HepG2 (cell line): ENCODE data around the gene MRE11. TPM values are rescaled to one million over a fixed set of nuclear protein-coding genes. Genes with fewer than 3 reads are reported as not detected.

Experiments
- ATAC-seq: fragments of 200-7000 bp; cut with Tn5 transposase; 3 replicates; pipeline ENCODE4 v1.9.1; 2020; ENCODE audit warnings: mild to moderate bottlenecking, moderate library complexity
- BruUV-seq: library from RNA; stranded (reverse); fragments of 400-500 nt; replicated peaks from 2 replicates; lab custom pipeline; 2021; lab: Mats Ljungman, UMichigan
- CTCF ChIA-PET: fragments of 300-600 bp; formaldehyde crosslinking; extraction: SDS; loops from one replicate; lab custom pipeline; 2021; ENCODE audit warnings: low total read pairs, inconsistent platforms, low intra/inter-chr PET ratio; lab: Yijun Ruan, JAX
- POLR2A ChIA-PET: fragments of 350-600 bp; sonication (Branson Sonifier 250); formaldehyde crosslinking; loops from one replicate; lab custom pipeline; 2020; ENCODE audit warnings: antibody characterized with exemption, inconsistent platforms; lab: Yijun Ruan, JAX
- DNase-seq: peaks from one replicate; pipeline ENCODE4 v3.0.0-alpha.2; 2015; ENCODE audit warnings: low spot score
- FAIRE-seq: peaks from 3 replicates; lab custom pipeline; 2011; peaks lifted over from hg19 to GRCh38; lab: Jason Lieb, UNC
- H2AFZ ChIP-seq: one replicate; pipeline ENCODE4 v1.6.1; 2011; ENCODE audit warnings: low read length, inconsistent platforms
- H3K27ac ChIP-seq: fragments of 300-600 bp; 3 replicates; pipeline ENCODE4 v1.8.0; 2011; ENCODE audit warnings: mixed run types, mild to moderate bottlenecking, mixed read lengths, low read length, inconsistent platforms; ENCODE audit not compliant: insufficient read depth; ENCODE audit errors: extremely low read length
- H3K27me3 ChIP-seq, 2 experiments: fragments of 200-600 bp in 1 of 2; 2 replicates in 1 of 2; 3 replicates in 1 of 2; pipeline versions ENCODE4 v1.6.0 to v1.8.0; 2011; ENCODE audit warnings: low read length in 2 of 2, mild to moderate bottlenecking in 2 of 2, moderate library complexity in 2 of 2, inconsistent platforms in 1 of 2; ENCODE audit not compliant: insufficient read depth in 2 of 2, control insufficient read depth in 1 of 2
- H3K36me3 ChIP-seq, 2 experiments: fragments of 200-600 bp in 1 of 2; replicated peaks in 1 of 2; 2 replicates in 1 of 2; 3 replicates in 1 of 2; pipeline versions ENCODE4 v1.5.1 to v1.8.0; 2011; ENCODE audit warnings: low read length in 2 of 2, inconsistent platforms in 1 of 2; ENCODE audit not compliant: insufficient read depth in 2 of 2, control insufficient read depth in 1 of 2
- H3K4me1 ChIP-seq: 2 replicates; pipeline ENCODE4 v1.5.1; 2012; ENCODE audit warnings: low read length, inconsistent platforms; ENCODE audit not compliant: insufficient read depth
- H3K4me2 ChIP-seq: 2 replicates; pipeline ENCODE4 v1.6.0; 2011; ENCODE audit warnings: low read depth, low read length, inconsistent platforms
- H3K4me3 ChIP-seq, 3 experiments: fragments of 200-600 bp in 1 of 3; sonication (generic), shearing (Covaris generic) in 1 of 3; replicated peaks in 1 of 3; 2 replicates each; pipeline ENCODE4 v1.5.1; 2011 to 2016; ENCODE audit warnings: low read length in 3 of 3, inconsistent platforms in 2 of 3, low read depth in 2 of 3, mild to moderate bottlenecking in 2 of 3, control low read depth in 1 of 3, mixed read lengths in 1 of 3; ENCODE audit not compliant: insufficient read depth in 1 of 3
- H3K79me2 ChIP-seq: one replicate; pipeline ENCODE4 v1.6.1; 2011; ENCODE audit warnings: low read length, inconsistent platforms; ENCODE audit not compliant: insufficient read depth
- H3K9ac ChIP-seq: 2 replicates; pipeline ENCODE4 v1.6.0; 2011; ENCODE audit warnings: mild to moderate bottlenecking, low read depth, low read length, inconsistent platforms; ENCODE audit not compliant: insufficient read depth
- H3K9me3 ChIP-seq: 2 replicates; pipeline ENCODE4 v1.5.1; 2012; ENCODE audit warnings: mild to moderate bottlenecking, low read length
- H4K20me1 ChIP-seq: 2 replicates; pipeline ENCODE4 v1.6.0; 2011; ENCODE audit warnings: inconsistent platforms, mild to moderate bottlenecking, low read length, moderate library complexity; ENCODE audit not compliant: insufficient read depth
- ARNT2 ChIP-seq: sonication (generic); formaldehyde crosslinking; IDR thresholded peaks from 2 replicates; pipeline ENCODE4 v1.8.0; 2022; ENCODE audit warnings: mild to moderate bottlenecking, low read depth, missing genetic modification reagents, moderate library complexity
- ETS1 ChIP-seq: sonication (generic); formaldehyde crosslinking; IDR thresholded peaks from 2 replicates; pipeline ENCODE4 v1.4.0; 2020; ENCODE audit warnings: missing genetic modification reagents
- FOXJ3 ChIP-seq: sonication (generic); formaldehyde crosslinking; IDR thresholded peaks from 2 replicates; pipeline ENCODE4 v1.4.0; 2020; ENCODE audit warnings: missing genetic modification reagents, mild to moderate bottlenecking, borderline replicate concordance
- POLR2A ChIP-seq, 2 experiments: IDR thresholded peaks; 2 replicates each; pipeline ENCODE4 v1.6.1; 2011; ENCODE audit warnings: low read depth in 2 of 2, low read length in 2 of 2, mild to moderate bottlenecking in 1 of 2, moderate library complexity in 1 of 2; ENCODE audit not compliant: insufficient read depth in 1 of 2
- ZIK1 ChIP-seq: sonication (generic); formaldehyde crosslinking; IDR thresholded peaks from 2 replicates; pipeline ENCODE4 v1.5.0; 2020; ENCODE audit warnings: mild to moderate bottlenecking, low read depth, missing genetic modification reagents, borderline replicate concordance
- ZNF292 ChIP-seq: sonication (generic); formaldehyde crosslinking; IDR thresholded peaks from 2 replicates; pipeline ENCODE4 v1.8.1; 2022; ENCODE audit warnings: mild to moderate bottlenecking, low read depth, missing genetic modification reagents, borderline replicate concordance
- ZNF512 ChIP-seq: sonication (generic); formaldehyde crosslinking; IDR thresholded peaks from 2 replicates; pipeline ENCODE4 v1.4.0; 2020; ENCODE audit warnings: mild to moderate bottlenecking, missing genetic modification reagents
- whole genome bisulfite sequencing: methylation state at CpG from one replicate; pipeline ENCODE4 v1.1.6; 2017; ENCODE audit warnings: low lambda C conversion rate; 5-methylcytosine and 5-hydroxymethylcytosine counted together
- in situ Hi-C: cut with HindIII; loops from 2 replicates; pipeline ENCODE4 v1.10.0; 2017; ENCODE audit warnings: low pct_unique_long_range_greater_than_20kb; ENCODE audit not compliant: extremely low pct_ligation_motif_present
- intact Hi-C: fragments of 100-400 bp; cut with micrococcal nuclease; formaldehyde crosslinking; loops from one replicate; pipeline ENCODE4 v1.10.0; 2022; ENCODE audit not compliant: unreplicated experiment
- polyA plus RNA-seq, 8 experiments: library from polyadenylated mRNA; depleted of rRNA in 3 of 8; stranded (reverse) in 7 of 8; unstranded in 1 of 8; fragments of >200 nt; fragmentation: Illumina TruSeq in 4 of 8; extraction: Trizol in 4 of 8; gene quantifications; 2 replicates each; pipeline versions ENCODE4 v1.2.1 to v1.2.3, GENCODE V29; 2011 to 2016; ENCODE audit warnings: low read depth in 4 of 8, missing spikeins in 1 of 8, mixed read lengths in 1 of 8; ENCODE audit not compliant: insufficient read depth in 1 of 8
- total RNA-seq, 5 experiments: library from RNA; depleted of rRNA; stranded (reverse); fragments of >200 nt; fragmentation: Illumina TruSeq; extraction: Trizol; gene quantifications; 2 replicates each; pipeline ENCODE4 v1.2.3, GENCODE V29; 2016; ENCODE audit warnings: low read depth in 1 of 5

The MRE11 gene
- total and polyA plus RNA-seq, 2 of the 13 experiments (the other 11 are each of a cell fraction or from before 2014, with no cell fraction given) = 7.2 to 37.3 TPM

GRCh38 chr11:94376841-94377240, 116.8 kb downstream of the MRE11 start:
- H3K79me2 ChIP-seq = no peaks in the 10 kb centered on the region
- ATAC-seq = no peak
- H3K27ac ChIP-seq = no peak overlapping the region
- no TSS peak for BruUV-seq
- DNase-seq = no peak
- TF ChIP-seq ZNF512 (CRISPR knock-in tag) (no peak), POLR2A (IDR thresholded peaks at IDR 0.05; ENCODE audit: insufficient read depth in 1 of 2, low read depth in 2 of 2, low read length in 2 of 2) (no peak), ZNF292 (CRISPR knock-in tag) (no peak), ARNT2 (CRISPR knock-in tag) (no peak), FOXJ3 (no peak), ZIK1 (no peak), ETS1 (CRISPR knock-in tag) (no peak)
- no peak for FAIRE-seq
- no peaks in the 10 kb centered on the region for H3K4me1 ChIP-seq
- no peaks in the 10 kb centered on the region for H4K20me1 ChIP-seq
- ChIA-PET POLR2A (no interaction called here), CTCF (no interaction called here)
- intact Hi-C loops = no loop called here
- H3K9ac ChIP-seq = no peak overlapping the region
- no peaks in the 10 kb centered on the region for H3K36me3 ChIP-seq
- 23% methylated on average over 1 of the region's 1 CpG for WGBS
- peaks cover 0 to 4% of the 10 kb centered on the region in 2 experiments; a peak in 2 of 5 replicates for H3K27me3 ChIP-seq
- in situ Hi-C loops = no loop called here
- no peak overlapping the region for H3K4me3 ChIP-seq
- no peaks in the 10 kb centered on the region for H3K9me3 ChIP-seq
- H3K4me2 ChIP-seq = no peak overlapping the region
- H2AFZ ChIP-seq = no peak overlapping the region
